GM18951 (cell line): Measurements from ENCODE around the gene ADARB2.
"Not testable (repeated sequence)": the region's sequence is repeated elsewhere in the genome, so short reads cannot be mapped to it uniquely, and the experiment has no call there.

ENCODE experiments used
- POLR2A ChIP-seq: IDR thresholded peaks from 4 replicates; pipeline ENCODE4 v1.6.1; 2011; ENCODE audit warnings: mild to moderate bottlenecking; ENCODE audit not compliant: insufficient read length, insufficient read depth; ENCODE audit errors: extremely low read depth
- in situ Hi-C: fragments of 300-500 bp; cut with MboI; formaldehyde crosslinking; loops from one replicate; pipeline ENCODE4 v1.12.0; 2022; ENCODE audit warnings: low sequenced_read_pairs, mixed read lengths, inconsistent platforms; ENCODE audit not compliant: unreplicated experiment

ADARB2 gene

DNA sequence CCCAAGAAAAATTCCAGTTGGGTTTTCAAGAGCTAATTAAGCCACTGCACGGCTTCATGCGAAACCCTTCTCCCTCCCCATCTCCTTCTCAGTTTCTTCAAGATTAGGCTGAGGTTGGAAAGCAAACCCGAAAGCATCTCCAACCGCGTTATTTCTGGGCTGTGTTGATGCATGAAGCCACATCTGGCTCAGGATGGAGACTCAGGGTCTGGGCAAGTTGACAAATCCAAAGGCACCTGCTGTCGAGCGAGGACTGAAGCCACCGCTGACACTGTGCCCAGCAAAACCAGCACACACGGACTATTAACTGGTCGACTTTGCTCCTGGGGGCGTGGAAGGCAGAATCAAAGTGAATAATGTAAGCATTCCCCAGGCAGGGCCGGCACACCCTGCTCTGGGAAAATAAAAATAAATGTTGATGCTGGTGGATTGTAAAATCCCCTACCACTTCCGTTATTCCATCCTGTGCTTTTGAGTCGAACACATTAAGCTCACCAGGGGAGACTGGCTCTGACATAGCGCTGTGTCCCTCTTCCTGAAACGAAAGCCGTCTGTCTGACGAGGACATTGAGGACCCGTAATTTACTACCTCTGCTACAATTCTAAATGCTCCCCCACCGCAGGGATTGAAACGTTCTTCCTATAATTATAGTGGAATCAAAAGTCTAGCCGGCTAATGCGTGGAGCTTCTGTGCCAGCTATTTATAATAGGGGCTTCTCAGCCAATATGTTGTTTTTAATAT, 269.8 kb downstream of the ADARB2 start:
- in situ Hi-C loops = no loop called here

DNA sequence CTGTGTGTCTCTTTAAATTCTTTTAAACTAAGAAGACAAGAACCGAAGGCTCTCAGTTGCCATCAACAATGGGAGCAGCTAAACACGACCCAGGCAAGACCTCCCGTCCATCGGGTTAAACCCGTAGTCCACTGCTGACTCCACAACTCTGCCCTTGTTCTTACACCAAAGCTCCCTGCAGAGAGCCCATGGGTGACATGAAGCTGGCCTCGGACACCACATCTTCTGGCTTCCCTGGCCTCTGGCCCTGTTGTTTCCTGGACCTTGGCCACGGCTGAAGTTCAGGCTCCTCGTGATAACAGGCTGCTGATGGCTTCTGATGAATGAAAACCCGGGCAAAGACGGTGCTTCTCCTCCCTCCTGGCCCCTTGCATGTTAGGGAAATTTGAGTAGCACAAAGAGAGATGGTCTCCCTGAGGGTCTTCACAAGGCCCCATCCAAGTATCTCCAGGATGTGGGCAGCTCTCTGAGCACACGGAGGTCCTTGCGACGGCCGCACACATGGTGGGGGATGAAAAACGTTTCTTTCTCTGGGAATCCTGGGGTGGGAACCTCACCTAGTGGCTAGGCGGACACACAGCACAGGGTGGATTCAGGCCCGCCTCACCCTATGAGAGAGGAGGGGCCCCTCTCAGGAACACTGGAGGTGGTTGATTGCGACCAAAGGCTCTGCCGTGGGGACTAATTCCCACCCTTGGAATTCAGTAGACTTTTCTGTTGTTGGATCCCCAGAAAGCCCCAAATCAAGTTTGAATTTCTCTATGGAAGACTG, 271.1 kb downstream of the ADARB2 start:
- in situ Hi-C loops = no loop called here
- TF ChIP-seq POLR2A = no peak

More for the DNA sequence above, 269.8 kb downstream of the ADARB2 start:
- no peak for TF ChIP-seq POLR2A

DNA sequence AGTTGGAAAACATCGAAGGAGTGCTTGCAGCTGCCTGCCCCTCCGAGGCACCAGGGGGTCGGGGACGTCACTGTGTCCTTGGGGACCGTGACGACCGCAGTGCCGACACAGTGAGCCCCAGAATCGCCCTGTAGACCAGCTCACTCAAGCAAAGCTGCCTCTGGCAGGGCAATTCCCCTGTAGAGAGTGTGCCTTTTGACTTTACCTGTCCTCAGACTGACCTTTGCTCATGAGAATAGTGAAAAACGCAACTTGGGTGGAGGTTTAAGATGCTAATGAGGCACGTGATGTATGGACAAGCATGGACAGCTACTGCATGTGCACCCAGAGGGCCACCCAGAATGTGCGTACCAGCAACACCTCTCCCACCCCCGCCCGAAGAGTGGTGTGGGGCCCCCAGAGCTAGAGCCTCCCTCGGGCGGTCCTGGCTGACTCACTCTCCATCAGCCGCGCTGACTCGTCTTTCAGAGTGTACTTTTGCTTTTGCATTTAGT, 271.9 kb downstream of the ADARB2 start:
- in situ Hi-C loops = no loop called here
- TF ChIP-seq POLR2A = no peak

DNA sequence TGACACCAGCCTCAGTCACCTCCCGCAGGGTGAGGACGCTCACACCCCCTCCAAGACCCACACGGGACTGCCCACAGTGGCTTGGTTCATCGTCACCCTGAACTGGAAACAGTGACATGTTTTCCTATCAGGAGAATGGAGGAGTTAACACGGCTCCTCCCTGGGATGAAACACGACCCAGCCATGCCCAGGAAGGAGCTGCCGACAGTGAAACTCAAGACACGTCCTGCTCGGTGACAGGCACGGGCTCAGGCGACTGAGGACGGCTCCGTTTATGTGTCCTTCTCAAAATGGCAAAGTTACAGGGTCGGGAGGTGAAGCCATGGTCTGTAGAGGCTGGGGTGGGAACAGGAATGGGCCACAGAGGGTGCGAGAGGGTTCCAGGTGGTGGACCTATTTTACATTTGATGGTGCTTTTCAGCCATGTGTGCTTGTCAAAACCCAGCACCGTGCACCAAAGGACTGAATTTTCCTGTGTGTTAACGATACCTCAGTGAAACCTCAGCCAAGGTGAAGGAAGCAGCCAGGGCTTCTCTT, 272.4 kb downstream of the ADARB2 start:
- TF ChIP-seq POLR2A = no peak
- in situ Hi-C loops = no loop called here

DNA sequence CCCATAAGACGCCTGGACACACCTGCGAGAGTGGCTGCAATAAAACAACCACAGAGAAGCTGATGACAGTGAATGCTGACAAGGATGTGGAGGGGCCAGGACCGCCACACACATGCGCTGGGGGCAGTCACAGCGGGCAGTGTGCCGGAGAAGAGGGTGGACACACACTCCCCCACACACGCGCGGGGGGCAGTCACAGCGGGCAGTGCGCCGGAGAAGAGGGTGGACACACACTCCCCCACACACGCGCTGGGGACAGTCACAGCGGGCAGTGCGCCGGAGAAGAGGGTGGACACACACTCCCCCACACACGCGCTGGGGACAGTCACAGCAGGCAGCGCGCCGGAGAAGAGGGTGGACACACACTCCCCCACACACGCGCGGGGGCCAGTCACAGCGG, 273.4 kb downstream of the ADARB2 start:
- in situ Hi-C loops = not testable (repeated sequence)

DNA sequence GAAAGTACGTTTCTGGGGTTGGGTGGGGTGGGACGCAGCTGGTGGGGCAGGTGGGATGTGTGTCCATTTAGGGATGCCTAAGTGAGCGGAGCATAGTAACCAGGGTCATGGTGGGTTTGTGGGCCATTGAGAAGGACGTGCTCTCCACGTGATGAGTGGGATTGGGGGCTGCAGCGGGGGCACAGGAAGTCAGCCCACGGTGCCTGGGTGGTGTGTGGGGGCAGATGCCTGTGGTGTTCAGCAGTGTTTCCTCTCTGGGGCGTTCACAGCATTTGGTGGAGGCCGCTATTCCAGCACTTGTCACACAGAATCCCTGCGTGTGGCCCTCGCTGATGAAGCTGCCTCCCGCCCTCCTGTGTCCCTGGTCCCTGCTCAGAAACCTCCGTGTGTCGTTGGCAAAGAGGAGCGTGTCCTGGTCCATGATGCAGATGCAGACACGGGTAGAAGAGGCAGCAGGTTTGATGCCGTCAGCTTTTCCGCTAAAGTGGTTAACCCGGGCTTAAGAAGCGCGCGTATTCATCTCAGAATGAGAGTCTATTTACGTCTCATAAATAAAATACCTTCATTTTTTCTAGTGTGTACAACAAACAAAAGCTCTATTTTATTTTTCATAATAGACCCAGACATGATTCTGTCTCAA, 274.2 kb downstream of the ADARB2 start:
- in situ Hi-C loops = no loop called here
- TF ChIP-seq POLR2A = no peak

DNA sequence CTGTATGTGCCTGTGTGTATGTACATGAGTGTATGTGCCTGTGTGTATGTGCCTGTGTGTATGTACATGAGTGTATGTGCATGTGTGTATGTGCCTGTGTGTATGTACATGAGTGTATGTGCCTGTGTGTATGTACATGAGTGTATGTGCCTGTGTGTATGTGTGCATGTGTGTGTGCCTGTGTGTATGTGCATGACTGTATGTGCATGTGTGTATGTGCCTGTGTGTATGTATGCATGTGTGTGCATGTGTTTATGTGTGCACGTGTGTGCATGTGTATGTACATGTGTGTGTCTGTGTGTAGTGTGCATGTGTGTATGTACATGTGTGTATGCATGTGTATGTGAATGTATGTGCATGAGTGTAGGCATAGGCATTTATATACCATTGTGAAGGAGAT, 274.8 kb downstream of the ADARB2 start:
- in situ Hi-C loops = no loop called here
- TF ChIP-seq POLR2A = no peak

DNA sequence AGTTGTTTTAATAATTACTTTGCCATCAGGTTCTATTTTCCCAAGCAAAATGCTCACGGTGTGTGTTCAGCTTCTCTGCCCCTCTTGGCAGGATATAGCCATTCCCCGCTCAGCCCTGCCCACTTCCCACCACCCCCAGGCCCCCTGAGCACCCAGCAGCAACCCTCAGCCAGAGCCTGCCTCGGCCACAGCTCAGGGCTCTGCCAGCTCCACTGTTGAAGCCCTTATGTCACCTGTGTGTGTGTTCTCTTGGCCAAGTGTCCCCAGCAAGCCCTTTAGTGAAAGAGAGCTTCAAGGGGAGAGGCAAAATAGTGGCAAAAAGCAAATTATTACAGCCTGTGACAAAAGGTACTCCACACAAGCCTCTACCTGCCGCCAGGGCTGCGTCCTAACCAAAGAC, 275.3 kb downstream of the ADARB2 start:
- in situ Hi-C loops = no loop called here
- no peak for TF ChIP-seq POLR2A

DNA sequence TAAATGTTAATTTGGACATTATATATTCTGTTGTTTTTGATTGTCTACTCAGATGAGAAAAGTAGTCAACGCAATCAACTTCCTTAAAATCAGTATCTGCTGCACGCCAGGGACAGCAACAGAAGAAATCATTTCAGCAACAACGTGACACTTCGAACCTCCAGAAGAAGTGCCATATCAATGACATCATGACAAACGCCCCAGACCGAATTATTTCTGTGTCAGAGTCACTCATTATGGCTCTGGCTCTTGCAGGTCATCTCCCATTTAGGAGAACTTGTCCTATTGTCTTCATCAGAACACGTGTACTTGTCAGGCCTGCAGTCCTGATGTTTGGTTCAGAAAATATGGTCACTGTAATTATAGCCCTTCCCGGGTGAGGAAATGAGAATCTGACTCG, 276.3 kb downstream of the ADARB2 start:
- in situ Hi-C loops = no loop called here
- TF ChIP-seq POLR2A = no peak

DNA sequence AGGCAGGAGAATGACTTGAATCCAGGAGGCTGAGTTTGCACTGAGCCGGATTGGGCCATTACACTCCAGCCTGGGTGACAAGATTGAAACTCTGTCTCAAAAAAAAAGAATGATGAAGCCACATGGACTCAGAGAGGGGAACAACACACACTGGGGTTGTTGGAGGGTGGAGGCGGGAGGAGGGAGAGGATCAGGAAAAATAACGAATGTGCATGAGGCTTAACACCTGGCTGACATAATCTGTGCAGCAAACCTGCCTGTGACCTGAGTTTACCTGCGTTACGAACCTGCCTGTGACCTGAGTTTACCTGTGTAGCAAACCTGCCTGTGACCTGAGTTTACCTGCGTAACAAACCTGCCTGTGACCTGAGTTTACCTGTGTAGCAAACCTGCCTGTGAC, 277.7 kb downstream of the ADARB2 start:
- in situ Hi-C loops = not testable (repeated sequence)

DNA sequence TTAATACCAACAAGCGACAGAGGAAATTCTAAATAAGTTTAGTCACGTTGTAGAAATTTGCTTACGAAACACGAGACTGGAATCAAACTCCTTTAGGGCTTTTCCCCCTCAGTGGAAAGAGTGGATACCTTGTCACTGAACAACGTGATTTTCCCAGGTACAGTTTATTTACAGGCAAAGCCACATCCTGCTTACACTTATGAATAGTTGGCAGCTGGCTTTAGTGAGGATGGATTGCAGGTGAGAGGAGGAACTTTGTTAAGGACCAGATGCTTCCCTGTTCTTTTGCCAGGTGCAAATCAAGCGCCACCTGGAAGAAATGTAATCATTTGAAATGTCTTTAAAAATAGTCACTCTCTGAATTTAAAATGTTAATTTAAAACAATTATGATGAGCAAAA, 282.4 kb downstream of the ADARB2 start:
- no peak for TF ChIP-seq POLR2A

DNA sequence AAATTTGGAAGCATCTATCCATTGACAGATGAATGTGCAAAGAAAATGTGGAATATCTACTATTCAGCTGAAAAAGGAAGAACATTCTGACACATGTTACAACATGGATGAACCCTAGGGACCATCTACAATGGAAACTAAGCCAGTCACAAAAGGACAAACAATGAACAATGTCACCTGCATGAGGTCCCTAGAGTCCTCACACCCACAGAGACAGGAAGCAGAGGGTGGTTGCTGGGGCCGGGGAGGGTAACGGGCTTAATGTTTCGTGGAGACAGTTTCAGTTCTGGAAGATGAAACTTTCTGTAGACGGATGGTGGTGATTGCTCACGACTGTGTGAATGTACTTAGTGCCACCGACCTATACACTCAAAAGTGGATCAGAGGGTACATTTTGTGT, 282.9 kb downstream of the ADARB2 start:
- no peak for TF ChIP-seq POLR2A
- in situ Hi-C loops = no loop called here

More for the DNA sequence above, 282.4 kb downstream of the ADARB2 start:
- in situ Hi-C loops = no loop called here

DNA sequence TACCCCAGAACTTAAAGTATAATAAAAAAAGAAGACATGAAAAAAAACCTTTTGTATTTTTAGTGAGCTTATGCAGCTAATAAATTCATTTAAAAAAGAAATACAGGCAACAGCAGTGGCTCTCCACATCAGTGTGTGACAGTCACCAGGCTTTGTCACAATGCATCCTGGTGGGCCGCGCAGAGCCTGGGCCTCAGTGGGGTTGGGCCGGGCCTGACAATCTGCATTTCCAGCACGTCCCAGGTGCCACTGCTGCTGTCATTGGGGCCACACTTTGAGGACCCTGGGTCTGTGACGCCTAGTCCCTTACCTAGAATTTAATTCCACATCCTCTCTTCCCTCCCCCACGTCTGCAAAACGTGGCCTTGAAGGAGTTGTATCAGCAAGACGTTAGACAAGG, 284.5 kb downstream of the ADARB2 start:
- TF ChIP-seq POLR2A = no peak

More for the DNA sequence above, 284.5 kb downstream of the ADARB2 start:
- in situ Hi-C loops = no loop called here
